ENCODE data around the gene UBXN2A.
"Not testable (repeated sequence)": the region's sequence is repeated elsewhere in the genome, so short reads cannot be mapped to it uniquely, and the experiment has no call there.

The UBXN2A gene

DNA sequence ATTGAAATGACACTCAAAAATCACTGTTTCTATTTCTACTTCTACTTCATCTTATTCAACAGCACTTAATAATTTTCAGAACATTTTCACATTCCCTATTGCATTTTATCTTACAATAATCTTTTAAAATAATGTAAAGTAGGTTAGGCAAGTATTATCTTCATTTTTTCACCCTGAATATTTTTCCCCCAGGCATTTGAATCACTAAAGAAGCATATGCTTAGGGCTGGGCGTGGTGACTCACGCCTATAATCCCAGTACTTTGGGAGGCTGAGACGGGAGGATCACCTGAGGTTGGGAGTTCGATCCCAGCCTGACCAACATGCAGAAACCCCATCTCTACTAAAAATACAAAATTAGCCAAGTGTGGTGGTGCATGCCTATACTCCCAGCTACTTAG lies 100.2 kb downstream of the UBXN2A start:
- no peak overlapping the region for H3K27ac ChIP-seq (ENCODE audit: low read depth, low read length)
- no peaks in the 10 kb centered on the region for H3K4me1 ChIP-seq (ENCODE audit: control insufficient read depth in 1 of 2, insufficient read depth in 2 of 2, low read length in 2 of 2)
- H3K9me3 ChIP-seq (ENCODE audit: control insufficient read depth in 1 of 2, low read length in 2 of 2): no peaks in the 10 kb centered on the region
- H3K36me3 ChIP-seq (ENCODE audit: control insufficient read depth in 1 of 2, insufficient read depth in 2 of 2, low read length in 2 of 2): peaks cover 0 to 19% of the 10 kb centered on the region in 2 donors
- no peaks in the 10 kb centered on the region for H3K27me3 ChIP-seq (ENCODE audit: control insufficient read depth in 1 of 2, insufficient read depth in 2 of 2, low read length in 2 of 2)
- no peak overlapping the region for H3K4me3 ChIP-seq (ENCODE audit: low read depth in 1 of 2, low read length in 2 of 2)
- no peak overlapping the region for H3K9ac ChIP-seq (ENCODE audit: low read depth in 1 of 2, low read length in 2 of 2)

- H3K4me3 ChIP-seq (ENCODE audit: low read depth in 1 of 2, low read length in 2 of 2); H3K4me1 ChIP-seq (ENCODE audit: control insufficient read depth in 1 of 2, insufficient read depth in 2 of 2, low read length in 2 of 2); H3K9ac ChIP-seq (ENCODE audit: low read depth in 1 of 2, low read length in 2 of 2); H3K27ac ChIP-seq (ENCODE audit: low read depth, low read length); H3K27me3 ChIP-seq (ENCODE audit: control insufficient read depth in 1 of 2, insufficient read depth in 2 of 2, low read length in 2 of 2); H3K9me3 ChIP-seq (ENCODE audit: control insufficient read depth in 1 of 2, low read length in 2 of 2): not testable (repeated sequence)
- peaks cover 0 to 12% of the 10 kb centered on the region in 2 donors for H3K36me3 ChIP-seq (ENCODE audit: control insufficient read depth in 1 of 2, insufficient read depth in 2 of 2, low read length in 2 of 2)
Observed at GRCh38 chr2:24043133-24043532, 102.9 kb downstream of the UBXN2A start.

- no peaks in the 10 kb centered on the region for H3K9me3 ChIP-seq (ENCODE audit: control insufficient read depth in 1 of 2, low read length in 2 of 2)
- peak overlapping the region in 1 of 2 donors; percentile 85 for H3K4me3 ChIP-seq (ENCODE audit: low read depth in 1 of 2, low read length in 2 of 2)
- H3K4me1 ChIP-seq (ENCODE audit: control insufficient read depth in 1 of 2, insufficient read depth in 2 of 2, low read length in 2 of 2): peaks cover 14 to 15% of the 10 kb centered on the region in 2 donors
- no peaks in the 10 kb centered on the region for H3K36me3 ChIP-seq (ENCODE audit: control insufficient read depth in 1 of 2, insufficient read depth in 2 of 2, low read length in 2 of 2)
- H3K9ac ChIP-seq (ENCODE audit: low read depth in 1 of 2, low read length in 2 of 2): no peak overlapping the region
- H3K27me3 ChIP-seq (ENCODE audit: control insufficient read depth in 1 of 2, insufficient read depth in 2 of 2, low read length in 2 of 2): peaks cover 0 to 3% of the 10 kb centered on the region in 2 donors
- H3K27ac ChIP-seq (ENCODE audit: low read depth, low read length): no peak overlapping the region
Observed at GRCh38 chr2:24045511-24046508, 105.5 kb downstream of the UBXN2A start.

DNA sequence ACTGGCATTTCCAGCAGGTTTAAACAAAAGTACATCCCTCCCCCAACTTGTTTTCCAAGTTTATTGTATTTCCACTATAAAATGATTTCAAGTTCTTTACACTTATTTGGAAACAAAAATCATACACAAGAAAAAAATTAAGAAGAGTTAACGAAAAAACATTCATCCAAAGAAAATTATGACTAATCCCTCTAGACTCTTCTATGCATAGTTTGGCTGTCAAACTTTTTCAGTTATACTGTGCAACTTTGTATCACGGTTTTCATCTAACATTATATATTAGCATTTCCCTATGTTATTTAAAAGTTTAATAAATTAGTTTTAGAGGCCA lies 106.3 kb downstream of the UBXN2A start:
- peak overlapping the region; percentile 65 to 74 for H3K9ac ChIP-seq (ENCODE audit: low read depth in 1 of 2, low read length in 2 of 2)

DNA sequence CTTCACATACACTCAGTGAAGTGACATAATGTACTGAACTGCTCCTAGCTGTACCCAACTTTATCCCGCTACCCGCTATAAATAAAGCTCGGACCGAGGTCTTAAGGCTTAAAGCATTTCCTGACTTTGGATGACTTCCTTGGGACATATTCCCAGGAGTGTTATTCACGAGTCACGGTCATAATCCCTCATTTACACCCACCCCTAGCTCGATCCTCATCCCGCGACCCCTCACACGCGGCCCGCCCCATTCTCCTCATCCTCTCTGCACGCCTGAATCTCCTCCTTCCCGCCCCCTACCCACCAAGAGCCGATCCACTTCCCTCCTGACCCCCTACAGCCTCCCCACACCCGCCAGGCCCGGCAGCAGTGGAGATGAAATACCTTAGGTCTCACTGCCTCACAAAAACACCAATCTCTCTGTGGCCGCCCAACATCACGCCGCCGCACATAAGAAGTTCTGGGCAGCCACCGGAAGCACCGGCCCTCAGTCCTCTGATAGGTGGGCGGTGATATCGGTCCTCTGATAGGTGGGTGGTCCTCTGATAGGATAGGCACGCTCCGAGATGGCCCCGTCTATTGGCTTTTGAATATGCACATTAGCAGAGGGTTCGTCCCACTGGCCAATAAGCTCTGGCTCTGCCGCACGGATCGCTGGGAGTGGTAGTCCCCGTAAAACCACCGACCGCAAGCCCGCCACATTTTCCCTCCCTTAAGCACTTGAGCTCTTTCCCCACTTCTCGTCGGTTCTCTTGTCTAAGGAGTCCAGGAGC lies 106.9 kb downstream of the UBXN2A start, which contains the start of gene WDCP:
TSS of gene WDCP (minus strand) at position 462 of the 773 bp plus-strand sequence. CDS start 7,897 bp downstream, outside the sequence.
- Histone ChIP-seq H3K27ac (ENCODE audit: low read depth, low read length) (no peak within 1 kb of the TSS), H3K4me3 (ENCODE audit: low read depth in 1 of 2, low read length in 2 of 2) (peak within 1 kb of the TSS; percentile 79 to 85), H3K9me3 (ENCODE audit: control insufficient read depth in 1 of 2, low read length in 2 of 2) (no peaks in the 10 kb centered on the region), H3K4me1 (ENCODE audit: control insufficient read depth in 1 of 2, insufficient read depth in 2 of 2, low read length in 2 of 2) (peaks cover 14 to 15% of the 10 kb centered on the region in 2 donors), H3K36me3 (ENCODE audit: control insufficient read depth in 1 of 2, insufficient read depth in 2 of 2, low read length in 2 of 2) (no peaks in the 10 kb centered on the region), H3K27me3 (ENCODE audit: control insufficient read depth in 1 of 2, insufficient read depth in 2 of 2, low read length in 2 of 2) (peaks cover 0 to 3% of the 10 kb centered on the region in 2 donors), H3K9ac (ENCODE audit: low read depth in 1 of 2, low read length in 2 of 2) (peak within 1 kb of the TSS; percentile 65 to 74)

More for the DNA sequence above, 106.3 kb downstream of the UBXN2A start:
- peaks cover 14 to 15% of the 10 kb centered on the region in 2 donors for H3K4me1 ChIP-seq (ENCODE audit: control insufficient read depth in 1 of 2, insufficient read depth in 2 of 2, low read length in 2 of 2)
- H3K9me3 ChIP-seq (ENCODE audit: control insufficient read depth in 1 of 2, low read length in 2 of 2): no peaks in the 10 kb centered on the region
- no peaks in the 10 kb centered on the region for H3K36me3 ChIP-seq (ENCODE audit: control insufficient read depth in 1 of 2, insufficient read depth in 2 of 2, low read length in 2 of 2)
- no peak overlapping the region for H3K27ac ChIP-seq (ENCODE audit: low read depth, low read length)
- H3K27me3 ChIP-seq (ENCODE audit: control insufficient read depth in 1 of 2, insufficient read depth in 2 of 2, low read length in 2 of 2): peaks cover 0 to 3% of the 10 kb centered on the region in 2 donors
- peak overlapping the region; percentile 79 to 85 for H3K4me3 ChIP-seq (ENCODE audit: low read depth in 1 of 2, low read length in 2 of 2)

- peak overlapping the region in 1 of 2 donors; percentile 56 for H3K4me3 ChIP-seq (ENCODE audit: low read depth in 1 of 2, low read length in 2 of 2)
- peaks cover 14 to 15% of the 10 kb centered on the region in 2 donors for H3K4me1 ChIP-seq (ENCODE audit: control insufficient read depth in 1 of 2, insufficient read depth in 2 of 2, low read length in 2 of 2)
- H3K36me3 ChIP-seq (ENCODE audit: control insufficient read depth in 1 of 2, insufficient read depth in 2 of 2, low read length in 2 of 2): no peaks in the 10 kb centered on the region
- no peak overlapping the region for H3K27ac ChIP-seq (ENCODE audit: low read depth, low read length)
- peak overlapping the region in 1 of 2 donors; percentile 14 for H3K9ac ChIP-seq (ENCODE audit: low read depth in 1 of 2, low read length in 2 of 2)
- H3K9me3 ChIP-seq (ENCODE audit: control insufficient read depth in 1 of 2, low read length in 2 of 2): no peaks in the 10 kb centered on the region
- H3K27me3 ChIP-seq (ENCODE audit: control insufficient read depth in 1 of 2, insufficient read depth in 2 of 2, low read length in 2 of 2): peaks cover 0 to 3% of the 10 kb centered on the region in 2 donors
Observed at GRCh38 chr2:24047703-24048033, 107.4 kb downstream of the UBXN2A start.

DNA sequence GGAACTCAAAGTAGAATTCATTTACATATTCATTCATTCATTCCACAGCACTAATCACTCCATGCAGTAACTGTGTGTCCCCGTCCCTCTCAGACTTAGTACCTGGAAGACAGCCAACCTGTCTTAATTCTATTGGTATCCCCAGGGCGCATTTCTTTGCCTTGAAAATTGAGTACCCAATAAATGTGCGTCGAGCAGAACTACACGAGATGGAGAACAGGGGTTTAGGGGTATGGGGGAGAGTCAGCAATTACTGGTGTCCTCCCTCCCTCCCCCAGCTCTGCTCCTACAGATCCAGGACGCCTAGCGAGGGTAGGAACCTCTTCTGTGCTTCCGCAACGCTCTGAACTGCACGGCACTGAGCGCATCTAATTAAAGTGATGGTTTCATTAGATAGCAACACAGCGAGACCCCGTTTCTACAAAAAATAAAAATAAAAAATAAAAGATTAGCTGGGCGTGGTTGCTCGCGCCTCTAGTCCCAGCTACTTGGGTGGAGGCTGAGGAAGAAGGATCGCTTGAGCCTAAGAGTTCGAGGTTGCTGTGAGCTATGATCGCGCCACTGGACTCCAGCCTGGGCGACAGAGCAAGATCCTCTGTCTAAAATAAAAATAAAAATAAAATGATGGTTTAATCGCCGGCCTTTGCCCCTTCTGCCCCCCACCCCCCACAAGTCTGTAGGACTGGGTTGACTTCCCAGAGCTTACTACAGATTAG lies 108.7 kb downstream of the UBXN2A start:
- peaks cover 14 to 15% of the 10 kb centered on the region in 2 donors for H3K4me1 ChIP-seq (ENCODE audit: control insufficient read depth in 1 of 2, insufficient read depth in 2 of 2, low read length in 2 of 2)
- H3K4me3 ChIP-seq (ENCODE audit: low read depth in 1 of 2, low read length in 2 of 2): peak overlapping the region; percentile 68 to 69
- H3K27me3 ChIP-seq (ENCODE audit: control insufficient read depth in 1 of 2, insufficient read depth in 2 of 2, low read length in 2 of 2): peaks cover 0 to 3% of the 10 kb centered on the region in 2 donors
- no peaks in the 10 kb centered on the region for H3K9me3 ChIP-seq (ENCODE audit: control insufficient read depth in 1 of 2, low read length in 2 of 2)
- H3K36me3 ChIP-seq (ENCODE audit: control insufficient read depth in 1 of 2, insufficient read depth in 2 of 2, low read length in 2 of 2): no peaks in the 10 kb centered on the region
- no peak overlapping the region for H3K27ac ChIP-seq (ENCODE audit: low read depth, low read length)
- H3K9ac ChIP-seq (ENCODE audit: low read depth in 1 of 2, low read length in 2 of 2): no peak overlapping the region

GRCh38 chr2:24049485-24050021 lies 109.3 kb downstream of the UBXN2A start, which contains the start of gene FKBP1B:
Gene FKBP1B (plus strand): TSS chr2:24049741. CDS start chr2:24049850, 109 bp downstream.
- Histone ChIP-seq H3K27me3 (ENCODE audit: control insufficient read depth in 1 of 2, insufficient read depth in 2 of 2, low read length in 2 of 2) (peaks cover 0 to 3% of the 10 kb centered on the region in 2 donors), H3K27ac (ENCODE audit: low read depth, low read length) (no peak within 1 kb of the TSS), H3K9ac (ENCODE audit: low read depth in 1 of 2, low read length in 2 of 2) (peak within 1 kb of the TSS; percentile 67 to 72), H3K4me1 (ENCODE audit: control insufficient read depth in 1 of 2, insufficient read depth in 2 of 2, low read length in 2 of 2) (peaks cover 14 to 15% of the 10 kb centered on the region in 2 donors), H3K9me3 (ENCODE audit: control insufficient read depth in 1 of 2, low read length in 2 of 2) (no peaks in the 10 kb centered on the region), H3K36me3 (ENCODE audit: control insufficient read depth in 1 of 2, insufficient read depth in 2 of 2, low read length in 2 of 2) (no peaks in the 10 kb centered on the region), H3K4me3 (ENCODE audit: low read depth in 1 of 2, low read length in 2 of 2) (peak within 1 kb of the TSS; percentile 68 to 69)
